ENCODE results near the gene FERD3L.

The FERD3L gene

GRCh38 chr7:19117091-19117869, 27.9 kb downstream of the FERD3L start, which contains the start of gene TWIST1:
TWIST1 (minus strand) TSS chr7:19117636; CDS start chr7:19117321, 315 bp downstream.
- no peak for DNase-seq (ENCODE audit: low read depth in 2 of 2)

GRCh38 chr7:19116121-19117090, 28.8 kb downstream of the FERD3L start:
- DNase-seq (ENCODE audit: low read depth in 2 of 2), result no peak

GRCh38 chr7:19114551-19114855, 30.7 kb downstream of the FERD3L start:
- DNase-seq (ENCODE audit: low read depth in 2 of 2), result no peak

- no peak for DNase-seq (ENCODE audit: low read depth in 2 of 2)
Measured at GRCh38 chr7:19113855-19114550, 31.2 kb downstream of the FERD3L start.

GRCh38 chr7:19113002-19113350, 32.2 kb downstream of the FERD3L start:
- no peak for DNase-seq (ENCODE audit: low read depth in 2 of 2)

- DNase-seq (ENCODE audit: low read depth in 2 of 2), result no peak
Measured at GRCh38 chr7:19112274-19113001, 32.8 kb downstream of the FERD3L start.

- DNase-seq (ENCODE audit: low read depth in 2 of 2), result no peak
Measured at GRCh38 chr7:19111474-19112273, 33.5 kb downstream of the FERD3L start.

GRCh38 chr7:19110776-19111175, 34.4 kb downstream of the FERD3L start:
- no peak for DNase-seq (ENCODE audit: low read depth in 2 of 2)

GRCh38 chr7:19110026-19110730, 35.0 kb downstream of the FERD3L start:
- DNase-seq (ENCODE audit: low read depth in 2 of 2), result no peak

- DNase-seq (ENCODE audit: low read depth in 2 of 2), result no peak
Measured at GRCh38 chr7:19109000-19109946, 35.9 kb downstream of the FERD3L start.

GRCh38 chr7:19107356-19108146, 37.7 kb downstream of the FERD3L start:
- no peak for DNase-seq (ENCODE audit: low read depth in 2 of 2)

- DNase-seq (ENCODE audit: low read depth in 2 of 2), result no peak
Measured at GRCh38 chr7:19107081-19107355, 38.2 kb downstream of the FERD3L start.

GRCh38 chr7:19106241-19107080, 38.8 kb downstream of the FERD3L start:
- no peak for DNase-seq (ENCODE audit: low read depth in 2 of 2)

GRCh38 chr7:19105546-19105945, 39.7 kb downstream of the FERD3L start:
- DNase-seq (ENCODE audit: low read depth in 2 of 2), result no peak

GRCh38 chr7:19104811-19105210, 40.4 kb downstream of the FERD3L start:
- no peak for DNase-seq (ENCODE audit: low read depth in 2 of 2)

GRCh38 chr7:19102884-19103283, 42.3 kb downstream of the FERD3L start:
- no peak for DNase-seq (ENCODE audit: low read depth in 2 of 2)

GRCh38 chr7:19101909-19102308, 43.3 kb downstream of the FERD3L start:
- DNase-seq (ENCODE audit: low read depth in 2 of 2), result no peak
